Measurements from ENCODE around the gene TBC1D4.

DNA sequence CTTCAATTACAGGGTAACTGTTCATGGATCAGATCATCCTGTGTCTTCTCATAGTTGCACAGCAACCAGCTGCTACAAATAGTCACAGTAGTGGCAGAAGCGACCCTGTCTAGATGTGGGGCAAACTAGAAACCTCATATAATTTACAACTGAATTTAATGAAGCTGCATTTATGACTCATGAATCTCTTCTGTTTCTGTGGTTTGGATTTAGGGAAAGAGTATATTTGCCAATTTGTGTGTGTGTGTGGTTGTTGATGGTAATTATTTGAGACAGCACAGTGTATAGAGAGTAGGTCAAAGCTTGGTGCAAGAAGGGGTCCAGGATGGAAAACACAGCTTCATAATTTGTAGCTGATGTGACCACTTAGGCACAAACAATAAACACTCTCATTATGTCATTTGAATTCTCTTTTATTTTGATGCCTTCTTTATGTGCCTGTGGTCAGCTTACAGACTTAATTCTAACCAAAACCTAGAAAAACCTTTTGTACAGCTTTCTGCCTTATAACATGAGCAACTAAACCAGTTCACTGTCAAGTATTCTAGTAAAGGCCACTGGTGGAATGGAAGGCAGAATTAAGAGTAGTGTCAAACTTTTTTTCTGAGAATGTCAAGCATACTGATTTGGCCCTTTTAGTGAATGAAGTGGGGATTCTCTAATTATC lies 218.1 kb downstream of the TBC1D4 start:
- TF ChIP-seq, protein P1, sequence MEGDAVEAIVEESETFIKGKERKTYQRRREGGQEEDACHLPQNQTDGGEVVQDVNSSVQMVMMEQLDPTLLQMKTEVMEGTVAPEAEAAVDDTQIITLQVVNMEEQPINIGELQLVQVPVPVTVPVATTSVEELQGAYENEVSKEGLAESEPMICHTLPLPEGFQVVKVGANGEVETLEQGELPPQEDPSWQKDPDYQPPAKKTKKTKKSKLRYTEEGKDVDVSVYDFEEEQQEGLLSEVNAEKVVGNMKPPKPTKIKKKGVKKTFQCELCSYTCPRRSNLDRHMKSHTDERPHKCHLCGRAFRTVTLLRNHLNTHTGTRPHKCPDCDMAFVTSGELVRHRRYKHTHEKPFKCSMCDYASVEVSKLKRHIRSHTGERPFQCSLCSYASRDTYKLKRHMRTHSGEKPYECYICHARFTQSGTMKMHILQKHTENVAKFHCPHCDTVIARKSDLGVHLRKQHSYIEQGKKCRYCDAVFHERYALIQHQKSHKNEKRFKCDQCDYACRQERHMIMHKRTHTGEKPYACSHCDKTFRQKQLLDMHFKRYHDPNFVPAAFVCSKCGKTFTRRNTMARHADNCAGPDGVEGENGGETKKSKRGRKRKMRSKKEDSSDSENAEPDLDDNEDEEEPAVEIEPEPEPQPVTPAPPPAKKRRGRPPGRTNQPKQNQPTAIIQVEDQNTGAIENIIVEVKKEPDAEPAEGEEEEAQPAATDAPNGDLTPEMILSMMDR (IDR thresholded peaks at IDR 0.05) = no peak
- TF ChIP-seq POLR2AphosphoS5 (IDR thresholded peaks at IDR 0.05) (no peak), POLR2A (IDR thresholded peaks at IDR 0.05) (no peak)
